RWPE1 (cell line): ENCODE data around the gene GPX8.

Experiments
- CTCF ChIA-PET: fragments of 350-600 bp; sonication (Branson Sonifier 250); formaldehyde crosslinking; extraction: SDS; loops from one replicate; lab custom pipeline; 2021; lab: Yijun Ruan, JAX
- POLR2A ChIA-PET: fragments of 400-600 bp; formaldehyde crosslinking; extraction: SDS; loops from one replicate; lab custom pipeline; 2020; ENCODE audit warnings: antibody characterized with exemption; ENCODE audit not compliant: low non-redundant PET; lab: Yijun Ruan, JAX
- DNase-seq: peaks from one replicate; pipeline ENCODE4 v3.0.0; 2012; ENCODE audit warnings: low spot score
- H3K27ac ChIP-seq: fragments of 450-650 bp; 2 replicates; pipeline ENCODE4 v1.5.1; 2017
- TF ChIP-seq, protein P1 (sequence below): fragments of 450-650 bp; conservative IDR thresholded peaks from 2 replicates; pipeline ENCODE4 v1.5.1; 2017; ENCODE audit warnings: low read depth, mild to moderate bottlenecking

The GPX8 gene, protein sequence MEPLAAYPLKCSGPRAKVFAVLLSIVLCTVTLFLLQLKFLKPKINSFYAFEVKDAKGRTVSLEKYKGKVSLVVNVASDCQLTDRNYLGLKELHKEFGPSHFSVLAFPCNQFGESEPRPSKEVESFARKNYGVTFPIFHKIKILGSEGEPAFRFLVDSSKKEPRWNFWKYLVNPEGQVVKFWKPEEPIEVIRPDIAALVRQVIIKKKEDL

DNA sequence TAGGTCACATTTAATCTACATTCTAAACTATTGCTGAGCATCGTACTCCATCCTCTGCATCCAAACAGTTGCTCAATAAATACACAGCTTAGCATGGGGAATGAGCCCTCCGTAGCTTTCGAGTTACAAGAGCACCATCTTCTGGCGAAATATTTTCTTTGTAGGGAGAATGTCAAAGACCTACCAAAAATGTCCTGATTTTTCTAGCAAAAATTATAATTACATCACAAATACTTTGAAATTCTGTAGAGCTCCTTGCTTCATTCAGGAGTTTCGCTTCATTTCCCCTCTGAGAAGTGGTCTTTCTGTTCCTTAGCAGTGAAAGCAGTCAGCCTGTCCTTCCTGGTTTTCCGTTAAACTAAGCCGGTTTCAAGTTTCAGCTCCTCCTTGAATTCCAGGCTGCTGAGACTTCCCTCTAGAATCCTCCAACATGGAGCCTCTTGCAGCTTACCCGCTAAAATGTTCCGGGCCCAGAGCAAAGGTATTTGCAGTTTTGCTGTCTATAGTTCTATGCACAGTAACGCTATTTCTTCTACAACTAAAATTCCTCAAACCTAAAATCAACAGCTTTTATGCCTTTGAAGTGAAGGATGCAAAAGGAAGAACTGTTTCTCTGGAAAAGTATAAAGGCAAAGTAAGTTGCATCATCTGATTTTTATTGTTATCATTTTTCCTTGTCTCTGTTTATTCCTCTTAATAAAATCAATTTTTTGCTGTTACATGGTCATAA lies at the start of gene GPX8:
GPX8 (plus strand) TSS at position 409 of the 730 bp plus-strand sequence; CDS start at position 431, 22 bp downstream.
- TF ChIP-seq, protein P1, sequence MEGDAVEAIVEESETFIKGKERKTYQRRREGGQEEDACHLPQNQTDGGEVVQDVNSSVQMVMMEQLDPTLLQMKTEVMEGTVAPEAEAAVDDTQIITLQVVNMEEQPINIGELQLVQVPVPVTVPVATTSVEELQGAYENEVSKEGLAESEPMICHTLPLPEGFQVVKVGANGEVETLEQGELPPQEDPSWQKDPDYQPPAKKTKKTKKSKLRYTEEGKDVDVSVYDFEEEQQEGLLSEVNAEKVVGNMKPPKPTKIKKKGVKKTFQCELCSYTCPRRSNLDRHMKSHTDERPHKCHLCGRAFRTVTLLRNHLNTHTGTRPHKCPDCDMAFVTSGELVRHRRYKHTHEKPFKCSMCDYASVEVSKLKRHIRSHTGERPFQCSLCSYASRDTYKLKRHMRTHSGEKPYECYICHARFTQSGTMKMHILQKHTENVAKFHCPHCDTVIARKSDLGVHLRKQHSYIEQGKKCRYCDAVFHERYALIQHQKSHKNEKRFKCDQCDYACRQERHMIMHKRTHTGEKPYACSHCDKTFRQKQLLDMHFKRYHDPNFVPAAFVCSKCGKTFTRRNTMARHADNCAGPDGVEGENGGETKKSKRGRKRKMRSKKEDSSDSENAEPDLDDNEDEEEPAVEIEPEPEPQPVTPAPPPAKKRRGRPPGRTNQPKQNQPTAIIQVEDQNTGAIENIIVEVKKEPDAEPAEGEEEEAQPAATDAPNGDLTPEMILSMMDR = peak; percentile 83
- ChIA-PET CTCF (interaction anchor here (0.6 to 1.7 kb wide), 37 partner anchors 10 to 1255 kb away, joined by 3 to 54 read pairs (median 4); partner anchors contain the start of genes CCNO, CDC20B and SNX18), POLR2A (interaction anchor here (0.9 to 1.3 kb wide), 2 partner anchors 254 to 255 kb away, joined by 4 to 5 read pairs; no protein-coding TSS in a partner anchor)
- DNase-seq = peak; percentile 87
- no peak within 1 kb of the TSS for H3K27ac ChIP-seq

DNA sequence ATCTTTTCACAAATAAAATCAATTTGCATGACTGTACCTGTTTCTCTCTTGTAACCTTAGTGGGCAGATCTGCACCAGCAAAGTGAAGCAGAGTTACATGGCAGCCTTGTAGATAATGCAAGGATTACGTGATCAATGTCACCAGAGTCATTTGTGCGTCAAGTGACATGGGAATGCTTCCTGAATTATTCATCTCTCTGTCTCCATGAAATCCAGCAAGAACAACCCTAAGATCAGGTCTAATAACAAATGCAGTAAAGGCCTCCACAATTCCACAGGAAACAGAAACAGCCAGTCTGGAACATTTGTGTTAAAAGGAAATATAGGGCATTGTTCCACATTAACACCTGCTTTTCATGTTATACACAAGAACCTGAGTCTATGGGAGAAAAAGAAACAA lies 49.8 kb upstream of the GPX8 start:
- DNase-seq = no peak
- TF ChIP-seq, protein P1 = no peak
- POLR2A ChIA-PET = no interaction called here
- CTCF ChIA-PET = no interaction called here
- H3K27ac ChIP-seq = no peak overlapping the region

DNA sequence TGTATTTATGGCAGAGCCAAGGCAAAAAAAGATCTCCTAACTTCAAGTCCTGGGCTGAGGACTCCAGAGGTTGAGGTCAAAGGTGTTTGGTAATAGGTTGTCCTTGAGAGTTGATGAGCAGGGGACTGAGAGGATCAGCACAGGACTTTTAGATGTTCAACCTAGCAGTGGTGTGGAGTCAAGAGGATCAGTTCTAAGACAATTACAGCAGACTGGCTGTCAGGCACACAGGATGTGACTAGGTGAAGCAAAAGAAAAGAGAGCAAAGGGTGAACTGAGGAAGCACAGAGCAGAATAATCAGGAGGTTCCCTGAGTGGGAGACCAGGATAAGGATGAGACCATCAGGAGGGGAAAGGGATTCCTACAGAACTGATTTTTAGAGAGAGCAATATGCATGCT lies 46.6 kb upstream of the GPX8 start:
- CTCF ChIA-PET = interaction anchor here (0.7 kb wide), 2 partner anchors 17 to 159 kb away, joined by 3 to 4 read pairs; no protein-coding TSS in a partner anchor

DNA sequence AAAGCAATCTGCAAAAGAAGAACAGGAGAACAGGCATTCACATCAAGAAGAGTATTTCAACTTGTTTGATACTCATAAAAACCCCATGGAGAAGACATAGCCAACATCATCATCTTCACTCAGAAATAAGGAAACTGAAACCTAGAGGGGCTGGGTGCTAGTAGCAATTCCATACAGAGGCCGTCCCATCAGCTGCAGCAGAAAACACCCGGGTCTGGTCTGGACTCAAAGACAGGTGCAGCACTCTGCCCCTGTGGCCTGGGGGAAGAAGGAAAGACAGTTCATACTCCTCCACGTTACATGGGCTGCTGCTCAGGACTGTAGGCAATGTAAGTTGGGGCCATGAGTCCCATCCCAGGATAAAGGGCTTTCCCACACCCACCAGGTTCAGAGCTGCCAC lies 45.9 kb upstream of the GPX8 start:
- TF ChIP-seq, protein P1 = no peak
- DNase-seq = no peak
- no peak overlapping the region for H3K27ac ChIP-seq
- ChIA-PET CTCF (no interaction called here), POLR2A (no interaction called here)

More for the DNA sequence above, 46.6 kb upstream of the GPX8 start:
- DNase-seq = no peak
- TF ChIP-seq, protein P1 = no peak
- POLR2A ChIA-PET = no interaction called here
- no peak overlapping the region for H3K27ac ChIP-seq

DNA sequence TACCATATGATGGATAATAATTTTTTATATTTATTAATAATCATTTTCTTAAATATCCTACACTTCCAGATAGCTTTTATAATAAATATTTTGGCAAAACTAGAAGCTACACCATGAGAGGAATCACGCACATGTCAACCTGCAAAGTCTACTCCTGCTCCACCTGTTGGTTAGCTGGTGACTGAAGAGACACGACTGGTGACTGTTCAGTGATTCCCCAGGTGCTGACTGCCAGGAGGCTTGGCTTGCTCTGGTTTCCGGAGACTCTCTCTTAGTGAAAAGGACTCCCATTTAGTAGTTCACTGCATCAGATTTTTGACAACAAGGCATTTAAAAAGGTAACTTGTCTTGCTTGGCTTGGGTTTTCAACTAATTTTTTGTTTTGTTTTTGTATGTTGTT lies 36.6 kb upstream of the GPX8 start:
- TF ChIP-seq, protein P1 = no peak
- H3K27ac ChIP-seq = no peak overlapping the region
- CTCF ChIA-PET = no interaction called here
- POLR2A ChIA-PET = no interaction called here
- no peak for DNase-seq

DNA sequence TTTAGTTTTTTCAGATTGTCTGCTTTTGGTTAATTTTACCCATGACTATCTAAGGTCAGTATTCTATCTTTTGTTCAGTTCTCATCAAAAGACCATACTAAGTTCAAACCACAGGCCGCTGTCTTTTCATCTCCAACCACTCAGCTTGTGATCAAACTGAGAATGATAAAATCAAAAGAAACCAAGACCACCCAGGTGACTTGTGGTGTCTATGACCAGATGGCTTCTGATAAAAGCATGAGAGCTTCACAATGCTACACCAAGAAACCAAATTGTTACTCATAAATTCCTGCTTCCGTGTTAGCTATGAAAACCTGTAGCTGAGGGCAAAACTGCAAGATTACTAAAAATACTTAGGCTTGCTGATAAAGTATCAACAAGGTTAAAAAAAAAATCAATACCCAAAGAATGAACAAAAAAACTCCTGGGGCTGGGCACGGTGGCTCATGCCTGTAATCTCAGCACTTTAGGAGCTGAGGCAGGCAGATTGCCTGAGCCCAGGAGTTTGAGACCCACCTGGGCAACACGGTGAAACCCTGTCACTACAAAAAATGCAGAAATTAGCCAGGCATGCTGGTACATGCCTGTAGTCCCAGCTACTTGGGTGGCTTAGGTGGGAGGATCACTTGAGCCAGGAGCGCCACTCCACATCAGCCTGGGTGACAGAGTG lies 25.8 kb upstream of the GPX8 start:
- ChIA-PET POLR2A (no interaction called here), CTCF (interaction anchor here (0.6 to 1.6 kb wide), 5 partner anchors 12 to 250 kb away, joined by 3 to 5 read pairs (median 4); no protein-coding TSS in a partner anchor)
- H3K27ac ChIP-seq = no peak overlapping the region
- DNase-seq = no peak
- TF ChIP-seq, protein P1 = no peak
